ENCODE measurements around the gene TMED8.

The TMED8 gene

GRCh38 chr14:77390188-77390587 lies 13.3 kb upstream of the TMED8 start:
- Histone ChIP-seq H3K9me3 (ENCODE audit: control insufficient read depth, insufficient read depth, low read length) (no peaks in the 10 kb centered on the region), H3K36me3 (ENCODE audit: insufficient read depth, low read length) (no peaks in the 10 kb centered on the region), H3K4me1 (ENCODE audit: insufficient read depth, low read length) (no peaks in the 10 kb centered on the region), H3K9ac (ENCODE audit: low read depth, low read length) (no peak overlapping the region)

- no peak overlapping the region for H3K9ac ChIP-seq (ENCODE audit: low read depth, low read length)
- no peaks in the 10 kb centered on the region for H3K4me1 ChIP-seq (ENCODE audit: insufficient read depth, low read length)
- H3K9me3 ChIP-seq (ENCODE audit: control insufficient read depth, insufficient read depth, low read length): no peaks in the 10 kb centered on the region
- no peaks in the 10 kb centered on the region for H3K36me3 ChIP-seq (ENCODE audit: insufficient read depth, low read length)
Measured at GRCh38 chr14:77378701-77379100, 1.8 kb upstream of the TMED8 start.

- Histone ChIP-seq H3K36me3 (ENCODE audit: insufficient read depth, low read length) (no peaks in the 10 kb centered on the region), H3K9me3 (ENCODE audit: control insufficient read depth, insufficient read depth, low read length) (no peaks in the 10 kb centered on the region), H3K4me1 (ENCODE audit: insufficient read depth, low read length) (no peaks in the 10 kb centered on the region), H3K9ac (ENCODE audit: low read depth, low read length) (peak overlapping the region; percentile 62; the same call in 1 of the 2 replicates)
Measured at GRCh38 chr14:77377502-77377844, 579 bp upstream of the TMED8 start.

GRCh38 chr14:77375973-77376770 lies 722 bp downstream of the TMED8 start:
- Histone ChIP-seq H3K36me3 (ENCODE audit: insufficient read depth, low read length) (no peaks in the 10 kb centered on the region), H3K9ac (ENCODE audit: low read depth, low read length) (peak overlapping the region; percentile 62), H3K9me3 (ENCODE audit: control insufficient read depth, insufficient read depth, low read length) (no peaks in the 10 kb centered on the region), H3K4me1 (ENCODE audit: insufficient read depth, low read length) (no peaks in the 10 kb centered on the region)

GRCh38 chr14:77375164-77375950 lies 1.5 kb downstream of the TMED8 start:
- Histone ChIP-seq H3K9me3 (ENCODE audit: control insufficient read depth, insufficient read depth, low read length) (no peaks in the 10 kb centered on the region), H3K36me3 (ENCODE audit: insufficient read depth, low read length) (no peaks in the 10 kb centered on the region), H3K4me1 (ENCODE audit: insufficient read depth, low read length) (no peaks in the 10 kb centered on the region), H3K9ac (ENCODE audit: low read depth, low read length) (no peak overlapping the region; the same call in 1 of the 2 replicates)

- no peaks in the 10 kb centered on the region for H3K9me3 ChIP-seq (ENCODE audit: control insufficient read depth, insufficient read depth, low read length)
- no peaks in the 10 kb centered on the region for H3K36me3 ChIP-seq (ENCODE audit: insufficient read depth, low read length)
- H3K4me1 ChIP-seq (ENCODE audit: insufficient read depth, low read length): no peaks in the 10 kb centered on the region
- no peak overlapping the region for H3K9ac ChIP-seq (ENCODE audit: low read depth, low read length)
Measured at GRCh38 chr14:77372304-77372841, 4.5 kb downstream of the TMED8 start.

- no peaks in the 10 kb centered on the region; the same call in 1 of the 2 replicates for H3K36me3 ChIP-seq (ENCODE audit: insufficient read depth, low read length)
Measured at GRCh38 chr14:77369285-77369684, 7.6 kb downstream of the TMED8 start.

GRCh38 chr14:77364146-77364545 lies 12.7 kb downstream of the TMED8 start:
- H3K9ac ChIP-seq (ENCODE audit: low read depth, low read length): no peak overlapping the region
- no peaks in the 10 kb centered on the region for H3K9me3 ChIP-seq (ENCODE audit: control insufficient read depth, insufficient read depth, low read length)
- no peaks in the 10 kb centered on the region; the same call in 1 of the 2 replicates for H3K36me3 ChIP-seq (ENCODE audit: insufficient read depth, low read length)
- no peaks in the 10 kb centered on the region for H3K4me1 ChIP-seq (ENCODE audit: insufficient read depth, low read length)

More at GRCh38 chr14:77369285-77369684, 7.6 kb downstream of the TMED8 start:
- Histone ChIP-seq H3K9me3 (ENCODE audit: control insufficient read depth, insufficient read depth, low read length) (no peaks in the 10 kb centered on the region), H3K4me1 (ENCODE audit: insufficient read depth, low read length) (no peaks in the 10 kb centered on the region), H3K9ac (ENCODE audit: low read depth, low read length) (no peak overlapping the region)

GRCh38 chr14:77359626-77360025 lies 17.3 kb downstream of the TMED8 start:
- Histone ChIP-seq H3K4me1 (ENCODE audit: insufficient read depth, low read length) (no peaks in the 10 kb centered on the region), H3K9me3 (ENCODE audit: control insufficient read depth, insufficient read depth, low read length) (no peaks in the 10 kb centered on the region), H3K36me3 (ENCODE audit: insufficient read depth, low read length) (no peaks in the 10 kb centered on the region), H3K9ac (ENCODE audit: low read depth, low read length) (no peak overlapping the region)

- Histone ChIP-seq H3K4me1 (ENCODE audit: insufficient read depth, low read length) (no peaks in the 10 kb centered on the region), H3K9ac (ENCODE audit: low read depth, low read length) (no peak overlapping the region), H3K9me3 (ENCODE audit: control insufficient read depth, insufficient read depth, low read length) (no peaks in the 10 kb centered on the region), H3K36me3 (ENCODE audit: insufficient read depth, low read length) (no peaks in the 10 kb centered on the region)
Measured at GRCh38 chr14:77356899-77357298, 20.0 kb downstream of the TMED8 start.

GRCh38 chr14:77355811-77356210 lies 21.1 kb downstream of the TMED8 start:
- no peaks in the 10 kb centered on the region for H3K36me3 ChIP-seq (ENCODE audit: insufficient read depth, low read length)
- no peaks in the 10 kb centered on the region for H3K9me3 ChIP-seq (ENCODE audit: control insufficient read depth, insufficient read depth, low read length)
- no peaks in the 10 kb centered on the region for H3K4me1 ChIP-seq (ENCODE audit: insufficient read depth, low read length)
- no peak overlapping the region for H3K9ac ChIP-seq (ENCODE audit: low read depth, low read length)

- no peaks in the 10 kb centered on the region for H3K9me3 ChIP-seq (ENCODE audit: control insufficient read depth, insufficient read depth, low read length)
- no peaks in the 10 kb centered on the region for H3K36me3 ChIP-seq (ENCODE audit: insufficient read depth, low read length)
- no peaks in the 10 kb centered on the region for H3K4me1 ChIP-seq (ENCODE audit: insufficient read depth, low read length)
- no peak overlapping the region for H3K9ac ChIP-seq (ENCODE audit: low read depth, low read length)
Measured at GRCh38 chr14:77353469-77354141, 23.3 kb downstream of the TMED8 start.

GRCh38 chr14:77347751-77348150 lies 29.1 kb downstream of the TMED8 start:
- H3K9me3 ChIP-seq (ENCODE audit: control insufficient read depth, insufficient read depth, low read length): no peaks in the 10 kb centered on the region
- H3K36me3 ChIP-seq (ENCODE audit: insufficient read depth, low read length): no peaks in the 10 kb centered on the region
- H3K4me1 ChIP-seq (ENCODE audit: insufficient read depth, low read length): peaks cover 14% of the 10 kb centered on the region
- no peak overlapping the region for H3K9ac ChIP-seq (ENCODE audit: low read depth, low read length)

- H3K9me3 ChIP-seq (ENCODE audit: control insufficient read depth, insufficient read depth, low read length): no peaks in the 10 kb centered on the region
Measured at GRCh38 chr14:77346495-77346894, 30.4 kb downstream of the TMED8 start.

More at GRCh38 chr14:77346495-77346894, 30.4 kb downstream of the TMED8 start:
- H3K4me1 ChIP-seq (ENCODE audit: insufficient read depth, low read length): peaks cover 20% of the 10 kb centered on the region
- no peak overlapping the region for H3K9ac ChIP-seq (ENCODE audit: low read depth, low read length)
- H3K36me3 ChIP-seq (ENCODE audit: insufficient read depth, low read length): no peaks in the 10 kb centered on the region
